K562 (cell line): ENCODE data around the gene DBX2.

Source experiments
- ATF7 ChIP-seq: fragments of 450-650 bp; IDR thresholded peaks from 2 replicates; pipeline ENCODE4 v1.7.1; 2014; ENCODE audit warnings: mild to moderate bottlenecking, moderate library complexity
- BDP1 ChIP-seq: IDR thresholded peaks from 3 replicates; pipeline ENCODE4 v1.6.1; 2011; ENCODE audit not compliant: insufficient read length, insufficient read depth
- EP300 ChIP-seq: IDR thresholded peaks from 2 replicates; pipeline ENCODE4 v1.6.1; 2012; ENCODE audit warnings: low read length, improper control_type of control experiment
- HSF4 ChIP-seq: fragments of 250-450 bp; sonication (Bioruptor Pico); IDR thresholded peaks from 2 replicates; pipeline ENCODE4 v2.1.2; 2022; ENCODE audit warnings: mild to moderate bottlenecking, moderate library complexity, borderline replicate concordance
- MAZ ChIP-seq, 2 experiments: fragments of 450-650 bp in 1 of 2; sonication (generic) in 1 of 2; formaldehyde crosslinking; IDR thresholded peaks in 1 of 2; conservative IDR thresholded peaks in 1 of 2; 2 replicates each; pipeline versions ENCODE4 v1.4.0 to v1.5.0; 2020; ENCODE audit warnings: mild to moderate bottlenecking in 1 of 2, missing genetic modification reagents in 1 of 2
- TARDBP ChIP-seq: fragments of 450-650 bp; IDR thresholded peaks from 2 replicates; pipeline ENCODE4 v1.6.1; 2016
- TRIM28 ChIP-seq: fragments of 450-650 bp; IDR thresholded peaks from 2 replicates; pipeline ENCODE4 v1.6.1; 2017
- ZSCAN29 ChIP-seq: fragments of 450-650 bp; IDR thresholded peaks from 2 replicates; pipeline ENCODE4 v1.6.1; 2017
- TF ChIP-seq, protein P1 (sequence below): fragments of 450-650 bp; formaldehyde crosslinking; IDR thresholded peaks from 2 replicates; pipeline ENCODE4 v1.4.0; 2022; ENCODE audit warnings: missing genetic modification characterization
- TF ChIP-seq, protein P2 (sequence below): sonication (generic); formaldehyde crosslinking; IDR thresholded peaks from 2 replicates; pipeline ENCODE4 v1.8.0; 2022; ENCODE audit warnings: mild to moderate bottlenecking, missing genetic modification reagents
- TF ChIP-seq, protein P3 (sequence below): fragments of 450-650 bp; conservative IDR thresholded peaks from 2 replicates; pipeline ENCODE4 v1.6.1; 2016; ENCODE audit warnings: missing genetic modification characterization, low read depth, mild to moderate bottlenecking, control low read depth, missing compliant biosample characterization
- TF ChIP-seq, protein P4 (sequence below), 2 experiments: fragments of 450-650 bp; IDR thresholded peaks; 2 replicates each; pipeline ENCODE4 v1.6.1; 2016; ENCODE audit warnings: mild to moderate bottlenecking in 2 of 2, borderline replicate concordance in 1 of 2, low read depth in 1 of 2, moderate library complexity in 1 of 2
- TF ChIP-seq, protein P5 (sequence below): sonication (generic); formaldehyde crosslinking; IDR thresholded peaks from 2 replicates; pipeline ENCODE4 v1.8.0; 2022; ENCODE audit warnings: missing genetic modification reagents, mild to moderate bottlenecking, borderline replicate concordance

DNA sequence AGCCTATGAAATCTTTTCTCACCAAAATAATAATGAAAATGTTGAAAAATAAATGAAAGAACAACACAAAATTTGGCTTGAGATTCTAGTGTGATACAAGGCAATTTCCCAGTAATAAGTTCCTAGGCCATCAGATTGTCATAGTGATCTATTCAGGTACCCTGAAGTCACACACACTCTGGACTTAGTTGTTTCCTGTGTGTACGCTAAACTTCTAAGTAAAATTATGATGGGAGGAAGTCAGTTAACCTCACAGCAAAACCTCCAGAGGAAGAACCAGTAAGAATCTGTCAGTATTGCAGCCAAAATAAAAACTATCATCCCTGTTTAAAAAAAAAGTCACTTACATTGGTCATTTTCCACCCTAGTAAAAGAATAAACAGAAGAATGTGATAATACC lies 81.9 kb downstream of the DBX2 start:
- TF ChIP-seq ATF7 (no peak), MAZ (CRISPR knock-in tag; conservative IDR thresholded peaks at IDR 0.05 in 1 of 2, IDR thresholded peaks at IDR 0.05 in 1 of 2) (no peak), HSF4 (CRISPR knock-in tag) (no peak), EP300 (no peak), BDP1 (no peak), TRIM28 (no peak), TARDBP (no peak), ZSCAN29 (no peak)
- TF ChIP-seq, protein P1, sequence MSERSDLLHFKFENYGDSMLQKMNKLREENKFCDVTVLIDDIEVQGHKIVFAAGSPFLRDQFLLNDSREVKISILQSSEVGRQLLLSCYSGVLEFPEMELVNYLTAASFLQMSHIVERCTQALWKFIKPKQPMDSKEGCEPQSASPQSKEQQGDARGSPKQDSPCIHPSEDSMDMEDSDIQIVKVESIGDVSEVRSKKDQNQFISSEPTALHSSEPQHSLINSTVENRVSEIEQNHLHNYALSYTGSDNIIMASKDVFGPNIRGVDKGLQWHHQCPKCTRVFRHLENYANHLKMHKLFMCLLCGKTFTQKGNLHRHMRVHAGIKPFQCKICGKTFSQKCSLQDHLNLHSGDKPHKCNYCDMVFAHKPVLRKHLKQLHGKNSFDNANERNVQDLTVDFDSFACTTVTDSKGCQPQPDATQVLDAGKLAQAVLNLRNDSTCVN (CRISPR knock-in tag), result no peak
- TF ChIP-seq, protein P2, sequence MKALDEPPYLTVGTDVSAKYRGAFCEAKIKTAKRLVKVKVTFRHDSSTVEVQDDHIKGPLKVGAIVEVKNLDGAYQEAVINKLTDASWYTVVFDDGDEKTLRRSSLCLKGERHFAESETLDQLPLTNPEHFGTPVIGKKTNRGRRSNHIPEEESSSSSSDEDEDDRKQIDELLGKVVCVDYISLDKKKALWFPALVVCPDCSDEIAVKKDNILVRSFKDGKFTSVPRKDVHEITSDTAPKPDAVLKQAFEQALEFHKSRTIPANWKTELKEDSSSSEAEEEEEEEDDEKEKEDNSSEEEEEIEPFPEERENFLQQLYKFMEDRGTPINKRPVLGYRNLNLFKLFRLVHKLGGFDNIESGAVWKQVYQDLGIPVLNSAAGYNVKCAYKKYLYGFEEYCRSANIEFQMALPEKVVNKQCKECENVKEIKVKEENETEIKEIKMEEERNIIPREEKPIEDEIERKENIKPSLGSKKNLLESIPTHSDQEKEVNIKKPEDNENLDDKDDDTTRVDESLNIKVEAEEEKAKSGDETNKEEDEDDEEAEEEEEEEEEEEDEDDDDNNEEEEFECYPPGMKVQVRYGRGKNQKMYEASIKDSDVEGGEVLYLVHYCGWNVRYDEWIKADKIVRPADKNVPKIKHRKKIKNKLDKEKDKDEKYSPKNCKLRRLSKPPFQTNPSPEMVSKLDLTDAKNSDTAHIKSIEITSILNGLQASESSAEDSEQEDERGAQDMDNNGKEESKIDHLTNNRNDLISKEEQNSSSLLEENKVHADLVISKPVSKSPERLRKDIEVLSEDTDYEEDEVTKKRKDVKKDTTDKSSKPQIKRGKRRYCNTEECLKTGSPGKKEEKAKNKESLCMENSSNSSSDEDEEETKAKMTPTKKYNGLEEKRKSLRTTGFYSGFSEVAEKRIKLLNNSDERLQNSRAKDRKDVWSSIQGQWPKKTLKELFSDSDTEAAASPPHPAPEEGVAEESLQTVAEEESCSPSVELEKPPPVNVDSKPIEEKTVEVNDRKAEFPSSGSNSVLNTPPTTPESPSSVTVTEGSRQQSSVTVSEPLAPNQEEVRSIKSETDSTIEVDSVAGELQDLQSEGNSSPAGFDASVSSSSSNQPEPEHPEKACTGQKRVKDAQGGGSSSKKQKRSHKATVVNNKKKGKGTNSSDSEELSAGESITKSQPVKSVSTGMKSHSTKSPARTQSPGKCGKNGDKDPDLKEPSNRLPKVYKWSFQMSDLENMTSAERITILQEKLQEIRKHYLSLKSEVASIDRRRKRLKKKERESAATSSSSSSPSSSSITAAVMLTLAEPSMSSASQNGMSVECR (CRISPR knock-in tag), result no peak
- TF ChIP-seq, protein P3, sequence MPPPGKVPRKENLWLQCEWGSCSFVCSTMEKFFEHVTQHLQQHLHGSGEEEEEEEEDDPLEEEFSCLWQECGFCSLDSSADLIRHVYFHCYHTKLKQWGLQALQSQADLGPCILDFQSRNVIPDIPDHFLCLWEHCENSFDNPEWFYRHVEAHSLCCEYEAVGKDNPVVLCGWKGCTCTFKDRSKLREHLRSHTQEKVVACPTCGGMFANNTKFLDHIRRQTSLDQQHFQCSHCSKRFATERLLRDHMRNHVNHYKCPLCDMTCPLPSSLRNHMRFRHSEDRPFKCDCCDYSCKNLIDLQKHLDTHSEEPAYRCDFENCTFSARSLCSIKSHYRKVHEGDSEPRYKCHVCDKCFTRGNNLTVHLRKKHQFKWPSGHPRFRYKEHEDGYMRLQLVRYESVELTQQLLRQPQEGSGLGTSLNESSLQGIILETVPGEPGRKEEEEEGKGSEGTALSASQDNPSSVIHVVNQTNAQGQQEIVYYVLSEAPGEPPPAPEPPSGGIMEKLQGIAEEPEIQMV (tag), result no peak
- TF ChIP-seq, protein P4, sequence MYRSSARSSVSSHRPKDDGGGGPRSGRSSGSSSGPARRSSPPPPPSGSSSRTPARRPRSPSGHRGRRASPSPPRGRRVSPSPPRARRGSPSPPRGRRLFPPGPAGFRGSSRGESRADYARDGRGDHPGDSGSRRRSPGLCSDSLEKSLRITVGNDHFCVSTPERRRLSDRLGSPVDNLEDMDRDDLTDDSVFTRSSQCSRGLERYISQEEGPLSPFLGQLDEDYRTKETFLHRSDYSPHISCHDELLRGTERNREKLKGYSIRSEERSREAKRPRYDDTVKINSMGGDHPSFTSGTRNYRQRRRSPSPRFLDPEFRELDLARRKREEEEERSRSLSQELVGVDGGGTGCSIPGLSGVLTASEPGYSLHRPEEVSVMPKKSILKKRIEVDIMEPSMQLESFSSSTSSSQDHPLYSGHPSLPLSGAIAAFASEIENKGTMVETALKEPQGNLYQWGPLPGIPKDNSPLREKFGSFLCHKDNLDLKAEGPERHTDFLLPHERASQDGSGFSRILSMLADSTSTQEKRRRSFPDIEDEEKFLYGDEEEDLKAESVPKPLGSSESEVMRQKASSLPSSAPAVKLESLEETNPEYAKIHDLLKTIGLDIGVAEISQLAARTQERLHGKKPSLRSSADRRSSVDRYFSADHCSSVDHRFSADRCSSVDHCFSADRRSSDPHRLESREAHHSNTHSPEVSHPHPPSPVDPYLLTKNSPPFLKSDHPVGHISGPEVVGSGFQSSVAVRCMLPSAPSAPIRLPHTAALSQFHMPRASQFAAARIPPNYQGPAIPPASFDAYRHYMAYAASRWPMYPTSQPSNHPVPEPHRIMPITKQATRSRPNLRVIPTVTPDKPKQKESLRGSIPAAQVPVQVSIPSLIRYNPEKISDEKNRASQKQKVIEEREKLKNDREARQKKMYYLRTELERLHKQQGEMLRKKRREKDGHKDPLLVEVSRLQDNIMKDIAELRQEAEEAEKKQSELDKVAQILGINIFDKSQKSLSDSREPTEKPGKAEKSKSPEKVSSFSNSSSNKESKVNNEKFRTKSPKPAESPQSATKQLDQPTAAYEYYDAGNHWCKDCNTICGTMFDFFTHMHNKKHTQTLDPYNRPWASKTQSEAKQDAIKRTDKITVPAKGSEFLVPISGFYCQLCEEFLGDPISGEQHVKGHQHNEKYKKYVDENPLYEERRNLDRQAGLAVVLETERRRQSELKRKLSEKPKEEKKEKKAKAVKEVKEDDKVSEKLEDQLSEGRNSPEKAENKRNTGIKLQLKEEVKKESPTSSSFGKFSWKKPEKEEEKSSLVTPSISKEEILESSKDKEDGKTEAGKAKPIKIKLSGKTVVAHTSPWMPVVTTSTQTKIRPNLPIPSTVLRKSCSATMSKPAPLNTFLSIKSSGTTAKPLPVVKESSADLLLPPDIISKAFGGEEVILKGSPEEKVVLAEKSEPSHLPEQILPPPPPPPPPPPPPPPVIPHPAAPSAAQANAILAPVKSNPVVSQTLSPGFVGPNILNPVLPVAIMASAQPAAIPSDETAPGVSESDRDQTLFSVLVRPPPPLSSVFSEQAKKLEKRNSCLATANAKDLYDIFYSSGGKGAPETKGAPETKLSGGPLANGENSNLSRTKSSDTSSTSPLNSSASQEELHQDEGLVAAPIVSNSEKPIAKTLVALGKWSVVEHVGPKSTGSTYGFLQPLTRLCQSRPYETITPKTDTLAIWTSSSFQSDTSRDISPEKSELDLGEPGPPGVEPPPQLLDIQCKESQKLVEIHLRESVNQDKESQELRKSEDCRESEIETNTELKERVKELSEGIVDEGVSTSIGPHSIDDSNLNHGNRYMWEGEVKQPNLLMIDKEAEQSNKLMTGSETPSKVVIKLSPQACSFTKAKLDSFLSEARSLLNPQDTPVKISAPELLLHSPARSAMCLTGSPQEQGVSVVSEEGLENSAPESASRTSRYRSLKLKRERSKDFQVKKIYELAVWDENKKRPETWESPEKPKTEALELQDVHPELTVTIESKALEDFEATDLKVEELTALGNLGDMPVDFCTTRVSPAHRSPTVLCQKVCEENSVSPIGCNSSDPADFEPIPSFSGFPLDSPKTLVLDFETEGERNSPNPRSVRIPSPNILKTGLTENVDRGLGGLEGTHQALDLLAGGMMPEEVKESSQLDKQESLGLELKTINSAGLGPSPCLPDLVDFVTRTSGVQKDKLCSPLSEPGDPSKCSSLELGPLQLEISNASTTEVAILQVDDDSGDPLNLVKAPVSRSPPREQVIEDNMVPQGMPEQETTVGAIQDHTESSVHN (IDR thresholded peaks at IDR 0.05; ENCODE audit: borderline replicate concordance in 1 of 2, low read depth in 1 of 2), result no peak
- TF ChIP-seq, protein P5, sequence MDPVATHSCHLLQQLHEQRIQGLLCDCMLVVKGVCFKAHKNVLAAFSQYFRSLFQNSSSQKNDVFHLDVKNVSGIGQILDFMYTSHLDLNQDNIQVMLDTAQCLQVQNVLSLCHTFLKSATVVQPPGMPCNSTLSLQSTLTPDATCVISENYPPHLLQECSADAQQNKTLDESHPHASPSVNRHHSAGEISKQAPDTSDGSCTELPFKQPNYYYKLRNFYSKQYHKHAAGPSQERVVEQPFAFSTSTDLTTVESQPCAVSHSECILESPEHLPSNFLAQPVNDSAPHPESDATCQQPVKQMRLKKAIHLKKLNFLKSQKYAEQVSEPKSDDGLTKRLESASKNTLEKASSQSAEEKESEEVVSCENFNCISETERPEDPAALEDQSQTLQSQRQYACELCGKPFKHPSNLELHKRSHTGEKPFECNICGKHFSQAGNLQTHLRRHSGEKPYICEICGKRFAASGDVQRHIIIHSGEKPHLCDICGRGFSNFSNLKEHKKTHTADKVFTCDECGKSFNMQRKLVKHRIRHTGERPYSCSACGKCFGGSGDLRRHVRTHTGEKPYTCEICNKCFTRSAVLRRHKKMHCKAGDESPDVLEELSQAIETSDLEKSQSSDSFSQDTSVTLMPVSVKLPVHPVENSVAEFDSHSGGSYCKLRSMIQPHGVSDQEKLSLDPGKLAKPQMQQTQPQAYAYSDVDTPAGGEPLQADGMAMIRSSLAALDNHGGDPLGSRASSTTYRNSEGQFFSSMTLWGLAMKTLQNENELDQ (CRISPR knock-in tag), result no peak
